NCI-H2196 (cell line): ENCODE data around the gene KISS1.
A peak's percentile ranks its signal among the peaks of the same experiment; 100 is the strongest.

ENCODE experiments used
- DNase-seq: peaks from one replicate; lab custom pipeline; 2025; ENCODE audit not compliant: unreplicated experiment; lab: John Stamatoyannopoulos, UW

KISS1 gene

DNA sequence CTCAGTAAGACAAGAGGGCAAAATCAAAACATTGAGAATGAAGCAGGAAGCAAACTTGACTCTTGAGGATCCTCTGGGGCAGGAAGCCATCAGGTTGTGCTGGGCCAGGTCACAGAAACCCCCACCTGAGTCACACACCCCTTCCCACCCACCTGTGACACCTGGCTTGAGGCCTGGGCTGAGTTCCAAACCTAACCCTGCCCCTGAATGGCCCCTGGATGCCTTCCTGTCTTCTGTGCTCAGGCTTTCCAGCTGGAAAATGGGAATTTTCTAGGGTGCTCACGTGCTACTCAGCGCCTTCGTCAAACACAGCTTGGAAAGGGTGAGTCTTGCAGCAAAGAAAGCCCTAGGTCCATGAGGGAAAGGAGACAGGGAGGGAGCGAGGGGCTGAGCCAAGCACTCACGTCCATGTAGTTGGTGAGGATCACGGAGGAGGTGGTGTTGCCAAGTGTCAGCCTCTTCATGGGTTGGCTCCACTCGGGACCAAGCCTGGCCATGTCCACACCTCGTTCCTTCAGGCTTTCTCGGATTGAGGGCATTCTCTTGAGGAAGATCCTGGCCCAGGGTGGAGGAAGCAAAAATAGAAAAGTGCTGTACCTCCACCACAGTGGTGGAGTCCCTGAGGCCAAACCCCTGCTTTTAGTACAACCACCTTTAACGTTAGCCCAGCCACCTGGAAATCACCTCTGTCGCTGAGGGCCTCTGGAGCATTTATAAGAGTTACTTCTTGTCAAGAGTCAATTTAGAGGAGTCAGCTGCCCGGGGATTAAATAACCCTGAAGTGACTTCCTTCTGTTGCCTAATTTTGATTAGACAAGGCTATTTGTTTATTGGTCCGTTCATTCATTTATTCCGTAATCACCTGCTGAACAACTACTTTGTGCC is 34.4 kb downstream of the KISS1 start:
- no peak for DNase-seq

GRCh38 chr1:204157962-204158361 is 38.3 kb downstream of the KISS1 start:
- DNase-seq = no peak

GRCh38 chr1:204155881-204156280 is 40.4 kb downstream of the KISS1 start:
- DNase-seq = no peak

- DNase-seq = no peak
These were observed 41.6 kb downstream of the KISS1 start for GRCh38 chr1:204154568-204155255.

DNA sequence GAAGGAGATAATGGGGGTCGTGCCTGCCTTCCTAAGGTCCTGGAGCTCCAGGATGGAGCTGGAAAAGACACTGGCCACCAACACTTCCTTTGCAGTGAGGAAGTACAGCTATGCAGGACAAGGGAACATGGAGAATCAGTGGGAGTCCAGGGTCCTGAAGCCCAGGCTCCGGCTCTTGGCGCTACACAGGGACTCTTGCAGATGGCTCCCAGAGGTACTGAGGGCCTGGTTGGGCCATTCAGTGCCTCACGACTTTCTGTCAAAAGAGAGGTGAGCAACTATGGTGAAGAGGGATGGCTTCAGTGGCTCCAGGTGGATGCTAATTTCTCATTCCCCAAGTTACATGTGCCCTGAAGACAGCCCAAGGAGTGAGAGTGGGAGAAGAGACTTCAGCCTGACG is 42.6 kb downstream of the KISS1 start:
- no peak for DNase-seq

- no peak for DNase-seq
These were observed 43.8 kb downstream of the KISS1 start for GRCh38 chr1:204152310-204153044.

DNA sequence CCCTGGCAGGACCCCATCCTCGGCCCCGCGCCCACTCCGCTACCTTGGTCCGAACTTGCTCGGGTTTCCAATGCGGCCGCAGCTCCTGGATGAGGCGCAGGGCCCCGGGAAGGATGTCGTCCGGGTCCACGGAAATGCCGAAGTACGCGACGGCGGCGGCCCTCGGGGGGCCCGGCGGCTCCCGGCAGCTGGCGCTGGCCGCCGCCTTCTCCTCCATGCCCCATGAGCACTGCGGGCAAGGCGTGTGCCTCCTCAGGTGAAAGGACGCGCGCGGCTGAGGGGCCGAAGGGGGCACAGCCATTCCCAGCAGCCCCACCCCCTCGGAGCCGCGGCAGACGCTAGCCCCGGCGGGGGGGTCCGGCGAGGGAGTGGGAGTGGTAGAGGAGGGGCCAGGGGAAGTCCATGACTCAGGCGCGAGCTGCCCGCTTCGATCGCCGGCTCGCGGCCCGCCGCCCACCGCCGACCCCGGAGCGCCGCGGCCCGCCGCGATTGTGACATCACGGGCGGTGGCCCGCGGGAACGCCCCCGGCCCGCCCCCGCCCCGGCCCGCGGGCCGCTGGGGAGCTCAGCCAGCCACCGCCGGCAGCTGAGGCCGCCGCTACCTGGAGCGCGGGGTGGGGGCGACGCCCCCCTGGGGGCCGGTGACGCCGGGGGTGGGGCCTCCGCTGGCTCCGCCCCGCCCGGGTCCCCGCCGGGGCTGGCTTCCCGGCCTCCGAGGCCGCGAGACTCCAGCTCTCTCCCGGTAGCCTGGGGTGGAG is 44.6 kb downstream of the KISS1 start, which contains the start of gene ETNK2:
ETNK2 (minus strand) TSS at position 493 of the 758 bp plus-strand sequence; CDS start at position 301, 192 bp downstream.
- DNase-seq = peak; percentile 69

GRCh38 chr1:204150702-204151551 is 45.4 kb downstream of the KISS1 start:
- DNase-seq = no peak

GRCh38 chr1:204149635-204150565 is 46.4 kb downstream of the KISS1 start:
- DNase-seq = no peak

DNA sequence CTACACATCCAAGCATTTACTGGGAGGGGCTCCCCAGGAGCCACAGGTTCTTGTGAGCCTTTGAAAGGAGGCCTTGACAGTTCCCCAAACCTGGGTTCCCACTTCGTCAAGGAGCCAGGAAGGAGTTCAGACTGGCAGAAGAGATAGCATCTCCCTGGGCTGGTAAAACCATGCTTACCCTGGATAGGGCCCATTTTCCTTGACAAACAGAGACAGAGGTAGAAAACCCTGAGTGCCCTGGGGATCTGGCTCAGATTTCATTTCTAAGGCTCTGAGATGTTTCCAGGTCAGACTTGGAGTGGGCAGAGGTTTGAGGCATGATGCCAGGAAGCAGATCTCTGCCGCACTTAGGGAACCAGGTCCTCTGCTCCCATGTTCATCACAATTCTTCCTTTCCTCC is 47.2 kb downstream of the KISS1 start:
- no peak for DNase-seq

GRCh38 chr1:204147406-204148383 is 48.6 kb downstream of the KISS1 start:
- no peak for DNase-seq

GRCh38 chr1:204146965-204147364 is 49.3 kb downstream of the KISS1 start:
- DNase-seq = no peak

DNA sequence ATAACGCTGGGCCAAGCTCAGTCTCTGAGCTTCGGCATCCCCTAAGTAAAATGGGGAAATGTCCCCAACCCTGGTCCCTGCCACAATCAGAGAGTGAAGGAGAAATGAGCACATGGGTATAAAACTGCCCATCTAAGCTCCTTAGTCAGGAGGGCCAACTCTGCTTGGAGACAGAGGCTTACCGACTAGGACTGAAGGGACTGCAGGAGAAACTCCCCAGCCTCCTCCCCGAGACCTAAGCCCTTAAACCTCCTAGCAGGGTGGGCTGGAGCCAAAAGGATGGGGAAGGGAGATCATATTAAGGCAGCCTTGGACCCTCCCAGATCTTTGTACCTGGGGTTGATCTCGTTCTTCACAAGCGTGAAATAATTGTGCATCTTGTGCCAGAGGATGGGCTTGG is 50.0 kb downstream of the KISS1 start:
- no peak for DNase-seq

DNA sequence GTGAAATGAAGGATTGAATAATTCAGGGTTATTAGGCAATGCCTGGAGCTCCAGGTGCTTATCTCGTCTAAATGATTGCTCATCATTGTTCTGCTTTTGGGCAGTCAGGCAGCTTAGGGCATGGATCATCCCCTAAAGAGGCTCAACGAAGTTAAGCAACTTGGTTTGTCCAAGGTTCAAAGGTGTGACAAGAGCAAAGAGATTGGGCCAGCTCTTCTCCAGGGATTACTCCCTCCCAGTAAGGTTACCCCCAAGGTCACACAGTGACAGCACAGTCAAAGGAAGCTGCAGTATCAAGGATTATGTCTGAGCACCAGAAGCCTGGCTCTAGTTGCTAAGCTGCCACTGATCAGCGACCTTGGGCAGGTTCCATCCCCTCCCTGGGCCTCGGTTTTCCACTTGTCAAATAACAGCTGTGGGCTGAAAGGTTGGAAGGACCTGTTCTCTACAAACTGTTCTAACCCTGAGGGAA is 51.2 kb downstream of the KISS1 start:
- no peak for DNase-seq

DNA sequence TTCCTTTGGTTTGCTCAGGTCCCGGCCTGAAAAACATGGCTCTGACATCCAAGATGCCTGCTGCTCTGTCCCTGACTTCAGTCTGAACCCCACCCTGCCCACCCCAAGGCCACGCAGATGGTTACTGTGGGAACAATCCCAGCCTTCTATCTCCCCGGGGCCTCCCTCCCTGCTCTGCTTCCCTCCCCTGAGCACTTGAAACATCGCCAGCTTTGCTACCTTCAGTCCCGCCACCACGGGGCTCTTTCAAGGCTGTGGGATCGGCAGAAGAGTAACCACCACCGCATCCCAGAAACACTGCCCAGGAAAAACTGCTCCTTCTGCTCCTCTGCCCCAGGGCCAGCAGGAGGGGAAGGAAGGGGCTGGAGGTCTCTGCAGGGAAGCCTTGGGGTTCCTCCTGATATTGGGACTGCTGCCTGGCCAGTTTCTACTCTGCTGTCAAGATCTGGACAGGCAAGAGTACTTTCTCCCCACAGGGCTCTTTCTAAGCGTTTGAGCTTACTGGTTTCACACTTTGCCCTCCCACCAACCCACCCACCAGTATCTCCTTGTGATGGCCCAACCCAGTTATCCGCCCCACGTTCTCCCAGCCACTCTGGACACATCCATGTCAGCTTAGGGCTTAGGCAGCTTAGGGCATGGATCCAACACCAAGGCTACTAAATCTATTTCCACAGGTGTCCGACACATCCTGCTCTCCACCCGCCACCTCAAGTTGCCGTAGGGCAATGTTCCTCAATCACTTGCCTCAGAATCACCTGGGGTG is 52.8 kb downstream of the KISS1 start:
- DNase-seq = no peak

- no peak for DNase-seq
These were observed 54.0 kb downstream of the KISS1 start for GRCh38 chr1:204142032-204142974.
